Nephron progenitor cell (in vitro differentiated cells): Measurements from ENCODE around the gene HNRNPD.

Source experiments
- DNase-seq: peaks from one replicate; pipeline ENCODE4 v3.0.0; 2021
- H3K27ac Mint-ChIP-seq: 2 replicates; pipeline ENCODE4 v1.8.0; 2021; ENCODE audit warnings: mild to moderate bottlenecking, moderate library complexity, mixed read lengths
- H3K27me3 Mint-ChIP-seq: 2 replicates; pipeline ENCODE4 v1.8.0; 2021; ENCODE audit warnings: mild to moderate bottlenecking, low read depth, mixed read lengths; ENCODE audit not compliant: poor library complexity
- H3K36me3 Mint-ChIP-seq: 2 replicates; pipeline ENCODE4 v1.8.0; 2021; ENCODE audit warnings: low read depth, mixed read lengths
- H3K4me1 Mint-ChIP-seq: 2 replicates; pipeline ENCODE4 v1.8.0; 2021; ENCODE audit warnings: mixed read lengths
- H3K4me3 Mint-ChIP-seq: 2 replicates; pipeline ENCODE4 v1.8.0; 2021; ENCODE audit warnings: mild to moderate bottlenecking, moderate library complexity, mixed read lengths
- H3K9me3 Mint-ChIP-seq: 2 replicates; pipeline ENCODE4 v1.8.0; 2021; ENCODE audit warnings: mild to moderate bottlenecking, moderate library complexity, mixed read lengths
- CTCF ChIP-seq: fragments of 200-600 bp; sonication (generic); IDR thresholded peaks from 2 replicates; pipeline ENCODE4 v1.5.0; 2021; ENCODE audit warnings: antibody characterized with exemption

HNRNPD gene

DNA sequence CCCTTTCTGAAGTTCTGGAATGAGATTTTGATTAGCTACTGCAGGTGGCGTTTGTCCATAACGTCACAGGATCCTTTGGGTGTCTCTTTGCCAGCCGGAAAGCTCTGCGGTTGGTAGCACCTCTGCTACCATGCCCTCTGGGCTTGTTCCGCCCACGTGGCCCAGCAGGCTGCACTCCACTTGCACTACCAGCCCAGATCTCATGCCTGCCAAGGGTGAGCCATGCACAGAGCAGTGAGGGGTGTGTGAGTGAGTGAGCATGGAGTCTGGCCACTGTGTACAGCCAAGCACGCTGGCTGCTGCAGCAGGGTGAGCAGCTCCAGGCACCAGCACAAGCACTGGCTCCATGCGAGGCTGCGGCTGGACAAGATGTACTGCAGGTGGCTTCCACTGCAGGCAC, 6.6 kb upstream of the HNRNPD start:
- H3K36me3 Mint-ChIP-seq, result peaks cover 28% of the 10 kb centered on the region
- H3K9me3 Mint-ChIP-seq, result peaks cover 24% of the 10 kb centered on the region
- H3K27ac Mint-ChIP-seq, result no peak overlapping the region
- no peak for TF ChIP-seq CTCF
- peaks cover 34% of the 10 kb centered on the region for H3K4me1 Mint-ChIP-seq
- DNase-seq, result no peak
- no peak overlapping the region for H3K4me3 Mint-ChIP-seq
- no peaks in the 10 kb centered on the region for H3K27me3 Mint-ChIP-seq

GRCh38 chr4:82376109-82376508, 2.3 kb upstream of the HNRNPD start:
- H3K27ac Mint-ChIP-seq, result no peak overlapping the region
- H3K27me3 Mint-ChIP-seq, result no peaks in the 10 kb centered on the region
- TF ChIP-seq CTCF, result no peak
- peaks cover 41% of the 10 kb centered on the region for H3K4me1 Mint-ChIP-seq
- no peak for DNase-seq
- peak overlapping the region; percentile 99 for H3K4me3 Mint-ChIP-seq
- H3K36me3 Mint-ChIP-seq, result peaks cover 28% of the 10 kb centered on the region
- H3K9me3 Mint-ChIP-seq, result peaks cover 12% of the 10 kb centered on the region

DNA sequence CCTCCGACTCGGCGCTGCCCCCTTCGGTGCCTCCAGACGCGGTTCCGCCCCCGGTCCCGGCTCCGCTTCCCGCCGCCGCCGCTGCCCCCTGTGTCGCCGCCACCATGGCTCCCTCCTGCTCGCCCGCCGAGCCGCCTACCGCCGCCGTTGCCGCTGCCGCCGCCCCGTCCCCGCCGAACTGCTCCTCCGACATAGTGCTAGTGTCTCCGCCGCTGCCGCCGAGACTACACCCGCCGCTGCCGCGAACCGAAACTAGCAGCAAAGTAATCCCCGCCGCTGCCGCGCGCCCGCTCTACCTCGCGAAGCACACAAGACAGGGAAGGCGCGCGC, 340 bp downstream of the HNRNPD start:
- H3K9me3 Mint-ChIP-seq, result peaks cover 12% of the 10 kb centered on the region
- TF ChIP-seq CTCF, result no peak
- H3K27me3 Mint-ChIP-seq, result no peaks in the 10 kb centered on the region
- H3K4me3 Mint-ChIP-seq, result peak overlapping the region; percentile 99
- DNase-seq, result no peak
- peaks cover 50% of the 10 kb centered on the region for H3K4me1 Mint-ChIP-seq
- peak overlapping the region; percentile 100 for H3K27ac Mint-ChIP-seq
- peaks cover 41% of the 10 kb centered on the region for H3K36me3 Mint-ChIP-seq

DNA sequence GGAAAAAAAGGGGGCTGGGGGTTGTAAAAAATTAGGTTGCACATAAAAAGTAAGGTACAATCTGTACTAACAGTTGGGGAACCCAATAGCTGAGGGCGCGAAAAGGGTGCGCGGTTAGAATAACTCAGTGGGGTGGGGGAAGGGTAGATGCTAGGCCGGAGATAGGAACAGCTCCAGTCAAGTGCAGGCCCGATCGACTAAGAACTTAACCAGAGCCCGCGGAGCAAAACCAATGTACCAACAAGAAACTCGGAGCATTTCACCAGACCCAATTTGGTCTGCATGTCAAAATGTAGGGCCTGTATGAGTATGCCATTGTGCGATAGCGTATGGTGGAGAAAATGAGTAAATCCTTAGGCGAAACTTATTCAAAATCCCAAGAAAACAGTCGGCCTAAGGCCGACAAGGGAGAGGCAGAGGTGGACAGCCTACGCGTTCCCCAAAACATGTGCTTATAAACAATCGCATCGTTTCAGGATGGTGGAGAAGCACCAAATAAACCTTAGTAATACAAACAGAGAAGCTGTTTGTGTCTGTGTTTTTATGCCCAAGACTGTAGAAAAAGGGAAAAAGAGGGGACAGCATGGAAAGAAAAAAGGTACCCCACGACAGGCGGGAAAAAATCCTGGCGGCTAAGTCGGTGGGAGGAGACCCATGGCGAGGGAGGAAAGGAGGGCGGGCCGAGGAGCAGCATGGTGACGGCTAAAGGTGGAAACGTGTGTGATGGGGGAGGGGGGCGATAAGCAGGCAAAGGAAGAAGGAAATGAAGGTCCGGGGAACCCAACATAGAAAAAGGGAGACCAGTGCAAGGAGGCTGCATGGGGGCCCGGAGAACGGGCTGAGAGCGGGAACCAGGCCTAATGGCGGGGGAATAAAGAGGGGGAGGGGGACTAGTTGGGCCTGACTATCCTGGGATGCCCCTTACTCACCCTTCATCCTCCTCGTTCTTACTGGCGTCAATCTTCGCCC, 990 bp downstream of the HNRNPD start:
- Mint-ChIP-seq H3K4me1 (peaks cover 57% of the 10 kb centered on the region), H3K27ac (peak overlapping the region; percentile 100), H3K4me3 (peak overlapping the region; percentile 99), H3K36me3 (peaks cover 41% of the 10 kb centered on the region), H3K27me3 (no peaks in the 10 kb centered on the region), H3K9me3 (peaks cover 11% of the 10 kb centered on the region)
- peak; percentile 61 for DNase-seq
- no peak for TF ChIP-seq CTCF

GRCh38 chr4:82371497-82371896, 2.3 kb downstream of the HNRNPD start:
- no peak for DNase-seq
- peaks cover 44% of the 10 kb centered on the region for H3K36me3 Mint-ChIP-seq
- TF ChIP-seq CTCF, result no peak
- H3K9me3 Mint-ChIP-seq, result peaks cover 7% of the 10 kb centered on the region
- peak overlapping the region; percentile 99 for H3K4me3 Mint-ChIP-seq
- H3K27ac Mint-ChIP-seq, result no peak overlapping the region
- H3K4me1 Mint-ChIP-seq, result peaks cover 68% of the 10 kb centered on the region
- H3K27me3 Mint-ChIP-seq, result no peaks in the 10 kb centered on the region
